Epithelial cell of proximal tubule (primary cell): ENCODE results near the gene COPB1. TPM values are rescaled to one million over a fixed set of nuclear protein-coding genes. Genes with fewer than 3 reads are reported as not detected.

Experiments
- DNase-seq: peaks from one replicate; pipeline ENCODE4 v3.0.0-alpha.2; 2011; ENCODE audit warnings: low read depth
- H3K4me3 ChIP-seq: 2 replicates; pipeline ENCODE4 v1.5.1; 2011; ENCODE audit warnings: low read depth, mild to moderate bottlenecking, low read length
- total RNA-seq: library from RNA; depleted of rRNA; stranded (reverse); fragments of >200 nt; gene quantifications from 2 replicates; pipeline ENCODE4 v1.2.3, GENCODE V29; 2015
- TF ChIP-seq, protein P1 (sequence below): conservative IDR thresholded peaks from 2 replicates; pipeline ENCODE4 v1.5.1; 2012; ENCODE audit warnings: low read depth, mild to moderate bottlenecking, low read length

COPB1 gene
- total RNA-seq, 1 donor from 2014 or later = 129 TPM

DNA sequence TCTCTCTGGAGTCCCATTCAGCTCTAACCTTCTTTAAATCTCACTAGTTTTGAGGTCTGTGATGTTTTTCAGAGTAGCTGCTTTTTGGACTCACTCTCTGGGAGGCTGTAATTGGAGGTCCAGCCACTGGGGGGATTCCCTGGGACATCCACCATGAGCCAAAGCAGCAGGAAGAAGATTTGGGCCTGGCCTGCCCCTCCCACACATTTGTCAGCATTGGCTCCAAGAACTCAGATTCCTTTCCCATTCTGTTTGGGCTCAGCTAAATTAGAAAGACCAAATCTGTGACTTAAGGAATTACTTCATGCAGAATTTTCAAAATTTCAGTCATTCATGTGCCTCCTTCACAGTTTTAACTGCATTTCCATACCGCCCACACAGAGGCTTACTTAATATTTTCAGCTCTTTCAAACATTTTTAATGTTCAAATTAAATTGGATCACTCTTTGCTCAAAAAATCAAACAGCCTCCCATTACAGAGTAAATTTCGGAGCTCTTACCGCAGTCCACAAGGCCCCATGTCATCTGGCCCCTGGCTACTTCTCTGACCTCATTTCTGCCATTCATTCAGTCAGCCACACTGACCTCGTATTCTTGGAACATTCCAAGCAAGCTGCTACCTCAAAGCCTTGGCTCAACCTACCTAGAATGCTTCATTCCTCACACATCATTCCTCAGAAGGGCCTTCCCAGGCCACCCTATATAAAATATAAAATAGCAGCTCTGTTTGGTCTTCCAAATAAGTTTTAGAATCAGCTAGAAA is 86.1 kb downstream of the COPB1 start:
- no peak for DNase-seq
- TF ChIP-seq, protein P1, sequence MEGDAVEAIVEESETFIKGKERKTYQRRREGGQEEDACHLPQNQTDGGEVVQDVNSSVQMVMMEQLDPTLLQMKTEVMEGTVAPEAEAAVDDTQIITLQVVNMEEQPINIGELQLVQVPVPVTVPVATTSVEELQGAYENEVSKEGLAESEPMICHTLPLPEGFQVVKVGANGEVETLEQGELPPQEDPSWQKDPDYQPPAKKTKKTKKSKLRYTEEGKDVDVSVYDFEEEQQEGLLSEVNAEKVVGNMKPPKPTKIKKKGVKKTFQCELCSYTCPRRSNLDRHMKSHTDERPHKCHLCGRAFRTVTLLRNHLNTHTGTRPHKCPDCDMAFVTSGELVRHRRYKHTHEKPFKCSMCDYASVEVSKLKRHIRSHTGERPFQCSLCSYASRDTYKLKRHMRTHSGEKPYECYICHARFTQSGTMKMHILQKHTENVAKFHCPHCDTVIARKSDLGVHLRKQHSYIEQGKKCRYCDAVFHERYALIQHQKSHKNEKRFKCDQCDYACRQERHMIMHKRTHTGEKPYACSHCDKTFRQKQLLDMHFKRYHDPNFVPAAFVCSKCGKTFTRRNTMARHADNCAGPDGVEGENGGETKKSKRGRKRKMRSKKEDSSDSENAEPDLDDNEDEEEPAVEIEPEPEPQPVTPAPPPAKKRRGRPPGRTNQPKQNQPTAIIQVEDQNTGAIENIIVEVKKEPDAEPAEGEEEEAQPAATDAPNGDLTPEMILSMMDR = peak; percentile 28
- H3K4me3 ChIP-seq = no peak overlapping the region

DNA sequence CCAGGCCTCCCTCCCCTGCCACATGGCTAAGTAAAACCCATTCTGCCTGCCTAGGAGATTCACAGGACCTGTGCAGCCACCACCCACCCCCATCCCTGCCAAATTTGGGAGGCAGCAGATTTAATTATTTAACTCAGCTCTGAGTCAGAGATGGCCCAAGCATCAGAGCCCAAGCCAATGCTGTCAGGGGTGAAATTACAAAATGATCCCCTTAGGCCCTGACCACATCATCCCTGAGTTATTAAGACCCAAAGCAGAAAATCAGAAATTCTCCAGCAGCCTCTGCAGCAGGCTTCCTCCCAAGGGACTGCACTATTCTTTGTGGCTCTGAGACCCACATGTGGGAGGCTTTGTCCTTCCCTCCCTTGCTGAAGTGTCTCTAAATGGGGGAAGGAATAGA is 87.8 kb downstream of the COPB1 start:
- no peak overlapping the region for H3K4me3 ChIP-seq
- DNase-seq = no peak
- TF ChIP-seq, protein P1 = no peak

DNA sequence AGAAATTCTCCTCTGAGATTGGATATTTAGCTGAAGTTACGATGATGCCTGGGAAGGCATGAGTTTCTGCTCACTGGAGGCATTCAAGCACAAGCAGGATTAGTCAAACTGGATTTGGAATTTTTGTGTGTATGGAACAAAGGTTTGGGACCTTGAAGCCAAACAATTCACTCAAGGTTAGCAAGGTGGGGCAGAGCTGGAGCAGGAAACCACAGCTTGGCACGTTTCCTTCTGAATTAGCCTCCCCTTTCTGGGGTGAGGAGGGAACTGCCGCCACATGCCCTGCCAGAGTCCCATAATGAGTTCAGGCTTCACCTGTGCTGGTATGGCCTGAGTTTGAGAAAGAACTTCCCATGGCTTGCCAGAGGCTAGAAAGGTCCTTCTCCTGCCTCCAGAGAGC is 89.7 kb downstream of the COPB1 start:
- DNase-seq = no peak
- TF ChIP-seq, protein P1 = no peak
- no peak overlapping the region for H3K4me3 ChIP-seq

DNA sequence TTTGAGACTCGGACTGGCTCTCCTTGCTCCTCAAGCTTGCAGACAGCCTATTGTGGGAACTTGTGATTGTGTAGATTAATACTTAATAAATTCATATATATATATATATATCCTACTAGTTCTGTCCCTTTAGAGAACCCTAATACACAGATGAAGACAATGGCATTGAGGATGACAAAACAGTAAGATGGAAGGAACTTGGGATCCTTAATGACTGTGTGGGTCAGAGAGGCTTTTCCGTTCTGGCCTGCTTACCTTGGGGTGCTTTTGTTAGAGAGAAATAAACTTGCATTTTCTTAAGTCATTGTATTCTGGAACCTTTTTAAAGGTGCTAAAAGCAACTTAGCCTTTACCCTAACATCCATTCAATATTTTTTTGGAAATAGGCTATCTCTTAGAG is 91.0 kb downstream of the COPB1 start:
- TF ChIP-seq, protein P1 = no peak
- no peak for DNase-seq
- H3K4me3 ChIP-seq = no peak overlapping the region

Other genes with a start within 250 kb of the COPB1 start
- gene RRAS2, start 140.6 kb downstream of the COPB1 start, total RNA-seq = 86.7 and 90.0 TPM in 2 replicates
- 162 and 214 TPM in 2 replicates for gene PSMA1, start 20.6 kb upstream of the COPB1 start, total RNA-seq
- gene PDE3B, start 144.0 kb upstream of the COPB1 start, total RNA-seq = 4.8 and 5.1 TPM in 2 replicates